NCI-H146 treated with DMSO at 0.1 percent for 48 hours (cell line): ENCODE results near the gene HES5.

Experiments
- DNase-seq: peaks from one replicate; lab custom pipeline; 2025; ENCODE audit not compliant: unreplicated experiment; lab: John Stamatoyannopoulos, UW

Gene HES5

DNA sequence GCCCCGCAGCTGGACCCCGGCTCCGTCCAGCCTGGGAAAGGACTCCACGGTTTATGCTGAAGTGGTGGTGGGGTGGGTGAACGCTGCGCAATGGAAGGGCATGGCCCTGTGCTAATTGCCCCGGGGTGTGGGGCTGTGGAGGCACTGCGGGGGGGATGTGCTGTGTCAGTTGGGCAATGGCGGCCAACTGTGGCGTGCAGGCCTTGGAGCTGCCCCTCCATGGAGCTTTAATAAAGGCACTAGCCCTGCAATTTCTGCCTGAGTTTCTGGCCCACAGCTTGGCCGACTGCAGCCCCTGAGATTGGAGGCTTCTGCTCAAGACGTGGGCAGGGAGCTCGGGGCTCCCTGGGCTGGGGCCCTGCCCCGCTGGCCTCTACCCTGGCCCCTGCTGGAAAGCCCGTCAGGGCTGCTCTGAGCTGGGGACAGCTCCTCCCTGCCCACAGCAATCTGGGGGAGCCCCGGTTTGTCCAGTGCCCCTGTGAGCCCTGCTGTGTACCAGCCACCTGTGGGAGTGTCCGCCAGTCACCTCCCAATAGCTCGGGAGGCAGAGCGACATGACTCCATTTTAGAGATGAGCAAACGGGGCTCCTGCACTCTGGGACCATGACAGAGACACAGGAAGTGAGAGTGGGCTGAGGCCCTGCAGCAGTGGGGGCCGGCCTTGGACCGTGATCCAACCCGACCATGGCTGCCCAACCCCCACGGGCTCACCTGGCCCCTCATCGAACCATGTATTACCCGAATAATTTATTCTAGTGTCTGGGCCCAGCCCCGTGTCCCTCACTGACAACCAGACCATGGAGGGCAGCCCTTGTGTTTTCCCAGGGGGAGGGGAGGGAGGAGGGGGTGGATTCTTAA lies 17.4 kb upstream of the HES5 start:
- DNase-seq, result no peak

DNA sequence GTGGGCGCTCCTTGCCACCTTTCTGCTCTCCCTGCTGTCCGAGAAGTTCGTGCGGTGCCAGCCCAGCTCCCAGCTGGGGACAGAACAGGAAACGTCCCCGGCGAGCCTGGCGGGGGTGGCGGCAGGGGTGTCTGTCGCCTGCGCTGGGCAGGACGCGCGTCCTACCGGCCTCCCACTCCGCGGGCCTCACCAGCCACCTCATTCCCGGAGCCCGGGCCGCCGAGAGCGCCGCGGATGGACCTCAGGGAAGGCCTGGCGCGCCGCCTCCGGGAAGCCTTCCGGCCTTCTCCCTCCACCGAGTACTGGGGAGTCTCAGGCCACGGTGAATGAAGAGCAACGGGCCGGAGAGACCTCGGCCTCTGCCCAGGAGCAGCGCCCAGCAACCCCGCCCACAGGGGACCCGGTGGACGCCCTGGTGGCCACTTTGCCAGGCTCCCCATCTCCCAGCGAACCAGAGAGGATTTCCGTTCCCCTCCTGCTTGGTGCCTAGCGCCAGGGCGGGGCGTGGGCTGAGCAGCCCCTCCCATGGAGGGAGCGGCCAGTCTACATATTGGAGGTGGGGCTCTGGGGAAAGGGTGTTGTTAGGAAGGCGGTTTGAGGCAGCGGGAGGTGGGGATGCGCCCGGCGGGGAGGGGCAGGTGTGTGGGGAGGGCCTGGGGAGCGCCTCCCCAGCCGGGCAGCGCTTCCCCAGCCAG lies 16.6 kb upstream of the HES5 start:
- peak; percentile 79 for DNase-seq

DNA sequence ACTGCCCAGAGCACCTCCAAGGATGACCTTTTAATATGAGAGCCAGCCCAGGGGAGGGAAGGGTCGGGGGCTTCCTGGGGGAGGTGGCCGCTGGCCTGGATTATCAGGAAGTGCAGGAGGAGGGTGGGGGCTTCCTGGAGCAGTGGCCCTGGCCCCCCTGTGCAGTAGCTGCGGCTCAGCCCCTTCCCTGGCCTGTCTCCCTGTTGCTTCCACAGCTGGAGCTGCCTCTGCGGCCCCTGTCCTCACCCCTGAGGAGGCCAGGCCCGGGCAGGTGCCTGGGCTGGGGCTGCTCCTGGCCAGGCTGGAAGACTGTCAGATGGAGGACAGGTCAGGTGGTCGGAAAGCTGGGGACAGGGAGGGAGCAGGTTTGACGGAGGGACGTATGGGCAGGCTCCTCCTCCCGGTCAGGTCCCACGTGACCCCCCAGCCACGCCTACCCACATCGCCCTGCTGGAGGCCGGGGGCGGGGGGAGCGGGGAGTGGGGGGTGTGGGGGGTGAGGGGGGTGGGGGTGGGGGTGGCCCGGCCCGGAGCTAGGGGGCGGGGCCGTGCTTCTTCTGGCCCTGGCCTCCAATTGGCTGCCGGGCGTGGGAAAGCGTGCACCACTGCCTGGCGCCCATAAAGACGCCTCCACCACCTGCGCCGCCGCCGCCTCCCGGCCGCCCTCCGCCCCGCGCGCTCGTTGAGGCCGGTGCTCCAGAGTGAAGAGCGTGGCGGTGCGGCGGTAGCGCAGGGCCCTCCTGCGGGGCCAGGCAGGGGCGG lies 15.9 kb upstream of the HES5 start:
- peak; percentile 70 for DNase-seq

DNA sequence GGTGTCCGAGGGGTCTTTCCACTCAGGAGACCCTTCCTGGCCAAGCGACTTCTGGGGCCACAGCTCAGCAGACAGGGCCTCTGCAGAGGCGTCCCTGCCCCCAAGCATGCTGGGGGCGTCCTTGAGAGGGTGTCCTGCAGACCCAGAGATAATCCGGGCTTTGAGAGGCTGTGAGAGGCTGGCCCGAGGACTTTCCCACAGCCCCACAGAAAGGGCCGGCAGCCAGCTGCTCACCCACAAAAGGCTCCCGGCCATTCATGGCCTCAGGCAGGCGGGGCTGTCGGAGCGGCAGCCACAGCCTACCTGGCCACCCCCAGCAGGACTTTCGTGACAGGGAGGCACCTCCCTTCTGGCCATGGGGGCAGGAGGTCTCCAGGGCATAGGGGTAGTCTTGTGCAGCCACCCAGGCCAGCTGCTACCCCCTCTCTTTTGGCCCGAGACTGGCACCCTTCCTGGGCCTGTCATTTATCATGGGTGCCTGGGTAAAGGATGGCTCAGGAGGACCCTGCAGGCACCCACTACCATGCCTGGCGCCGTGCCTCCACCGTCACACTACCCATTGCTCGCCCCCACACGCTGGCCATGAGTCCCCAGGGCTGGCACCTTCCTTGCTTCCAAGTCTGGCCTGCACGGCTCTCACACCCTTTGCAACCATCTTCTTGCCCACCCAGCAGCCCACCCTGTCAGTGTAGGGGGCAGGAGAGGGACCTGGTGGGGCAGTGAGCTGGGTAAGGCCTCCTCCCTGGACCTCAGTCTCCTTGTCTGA lies 15.0 kb upstream of the HES5 start:
- DNase-seq, result no peak

DNA sequence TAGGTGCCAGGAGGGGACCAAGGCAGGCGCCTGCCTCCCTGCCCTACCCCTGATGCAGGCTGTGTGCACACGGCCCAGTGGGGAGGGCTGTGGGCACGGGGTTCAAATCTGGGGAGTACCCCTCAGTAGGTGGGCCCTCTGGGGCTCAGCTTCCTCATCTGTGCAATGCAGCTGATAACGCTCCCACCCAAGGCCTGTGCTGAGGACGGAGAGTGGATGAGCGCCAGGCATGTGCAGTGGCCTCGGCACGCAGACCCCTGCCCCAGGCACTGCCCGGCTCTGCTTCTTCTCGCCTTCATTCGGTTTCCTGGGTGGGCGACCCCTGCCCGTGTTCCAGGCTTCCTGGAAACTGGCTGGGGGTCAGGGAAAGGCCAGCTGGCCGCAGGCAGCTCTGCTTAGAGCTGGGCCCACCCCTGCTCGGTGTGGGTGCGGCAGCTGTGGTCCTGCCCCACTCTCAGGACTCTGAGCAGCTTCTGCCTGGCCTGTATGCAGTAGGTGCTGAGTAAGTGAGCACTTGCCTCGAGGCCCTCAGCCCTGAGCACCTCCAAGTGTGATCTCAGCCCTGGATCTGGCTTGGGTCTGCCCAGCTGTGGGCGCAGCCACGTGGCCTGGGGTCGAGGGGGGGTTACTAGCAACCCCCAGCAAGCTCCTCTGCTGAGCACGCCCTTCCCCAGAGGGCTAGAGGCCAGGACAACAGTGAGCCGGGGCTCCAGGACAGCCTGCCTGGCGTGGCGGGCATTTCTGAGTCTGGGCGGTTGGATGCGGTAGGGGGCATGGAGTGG lies 14.2 kb upstream of the HES5 start:
- DNase-seq, result no peak

DNA sequence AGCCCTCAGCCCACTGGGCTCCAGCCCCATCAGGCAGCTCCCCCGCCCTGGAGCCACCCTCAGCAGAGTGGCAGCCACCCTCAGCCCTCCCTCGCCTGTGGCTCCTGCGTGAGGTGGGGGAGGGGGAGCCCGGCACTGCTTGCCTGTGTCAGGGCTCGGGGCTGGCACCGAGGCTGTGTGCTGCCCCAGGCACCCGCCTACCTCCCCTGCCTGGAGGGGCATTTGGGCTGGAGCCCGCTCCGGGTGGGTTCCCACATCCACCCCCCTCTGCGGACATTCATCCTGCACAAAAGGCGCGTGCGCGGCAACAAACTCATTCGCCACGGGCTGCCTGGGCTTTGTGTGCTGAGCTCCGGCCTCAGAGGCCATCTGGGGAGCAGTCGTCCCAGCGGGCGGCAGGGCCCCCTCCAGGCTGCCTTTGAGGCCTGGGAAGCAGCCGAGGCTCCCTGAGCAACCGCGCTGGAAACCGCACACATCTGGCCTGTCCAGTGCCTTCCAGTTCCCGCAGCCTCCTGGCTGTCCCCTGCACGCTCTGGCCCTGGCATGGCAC lies 13.6 kb upstream of the HES5 start:
- no peak for DNase-seq

DNA sequence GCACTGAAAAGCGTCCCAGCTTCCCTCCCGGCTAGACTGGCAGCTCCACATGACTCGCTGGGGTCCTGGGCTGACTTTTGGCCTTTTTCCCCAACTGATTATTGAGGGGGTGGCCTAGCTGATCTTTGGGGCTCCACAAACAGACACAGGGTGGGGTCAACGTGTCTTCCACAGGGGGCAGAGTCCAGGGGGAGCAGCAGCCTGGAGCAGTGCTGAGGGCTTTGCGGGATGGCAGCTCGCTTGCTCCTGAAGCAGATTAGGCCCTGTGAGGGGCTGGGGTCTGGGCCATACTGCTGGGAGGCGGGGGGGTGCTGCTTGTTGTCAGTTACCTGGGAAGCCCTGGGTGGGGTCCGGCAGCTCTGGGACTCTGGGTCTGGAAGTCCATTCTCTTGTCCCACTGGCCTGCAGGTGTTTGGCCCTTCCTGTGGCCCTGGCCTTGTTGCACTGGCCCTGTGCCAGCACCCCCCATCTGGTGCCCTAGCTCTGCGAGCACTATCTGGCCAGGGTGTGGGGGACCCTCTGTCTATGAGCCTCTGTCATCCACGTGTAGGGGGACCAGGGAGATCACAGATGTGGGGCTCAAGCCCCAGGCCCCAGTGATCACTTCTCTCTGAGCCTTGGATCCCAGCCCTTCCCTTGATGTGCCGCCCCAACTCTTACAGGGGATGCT lies 12.3 kb upstream of the HES5 start:
- no peak for DNase-seq

DNA sequence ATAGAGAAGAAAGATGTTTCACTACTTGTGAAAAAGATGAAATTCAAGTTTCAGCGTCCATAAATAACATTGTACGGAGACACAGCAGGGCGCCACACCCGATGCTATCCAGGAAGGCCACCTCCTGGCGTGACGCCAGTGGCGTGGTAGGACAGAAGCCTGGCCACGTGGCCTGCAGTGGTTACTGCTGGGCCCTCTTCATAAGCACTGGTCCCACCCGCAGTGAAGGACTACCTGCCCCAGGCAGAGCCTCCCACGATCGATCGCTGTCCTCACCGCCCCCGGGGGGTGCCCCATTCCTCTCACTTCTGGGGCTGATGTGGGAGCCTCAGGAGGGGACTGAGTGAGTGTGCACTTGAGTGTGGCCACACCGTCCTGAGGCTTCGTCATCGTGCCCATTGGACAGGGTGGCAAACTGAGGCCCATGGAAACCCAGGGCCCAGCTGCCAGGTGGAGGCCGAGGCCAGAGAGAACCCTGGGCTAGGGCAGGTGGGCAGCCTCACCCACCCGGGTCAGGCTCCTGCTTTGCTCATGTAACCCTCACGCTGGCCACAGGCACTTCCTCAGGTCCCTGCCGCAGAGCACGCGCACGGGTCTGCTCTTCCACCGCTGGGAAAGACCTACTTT lies 11.7 kb upstream of the HES5 start:
- peak; percentile 45 for DNase-seq

DNA sequence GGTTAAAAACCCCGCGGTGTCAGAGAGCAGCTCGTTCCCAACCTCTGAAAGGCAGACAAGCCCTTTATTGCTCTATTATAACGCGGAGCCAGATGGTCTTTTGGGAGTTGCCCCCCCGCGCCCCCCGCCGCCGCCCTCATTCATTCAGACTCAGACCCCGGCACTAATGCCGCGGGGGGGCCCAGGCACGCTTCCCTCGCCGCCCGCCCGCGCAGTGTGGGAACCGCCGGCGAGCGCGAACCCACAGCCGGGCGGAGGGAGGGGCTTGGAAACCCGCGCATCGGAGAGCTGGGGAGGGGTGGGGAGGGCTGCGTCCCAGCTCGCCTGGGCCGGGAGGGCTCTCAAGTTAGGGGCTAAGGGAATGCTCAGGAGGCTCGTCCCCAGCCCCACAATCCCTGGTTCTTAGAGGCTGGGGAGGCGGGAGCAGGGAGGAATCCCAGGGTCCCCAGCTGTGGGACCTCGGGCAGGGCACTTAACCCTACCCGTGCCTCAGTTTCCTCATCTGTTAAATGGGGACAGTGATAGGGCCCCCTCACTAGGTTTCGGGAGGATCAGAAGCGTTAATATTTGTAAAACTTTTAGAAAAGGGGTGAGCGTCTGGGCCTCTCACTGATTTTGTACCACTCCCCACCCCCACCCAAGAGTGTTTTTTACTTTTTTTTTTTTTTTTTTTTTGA lies 10.9 kb upstream of the HES5 start:
- DNase-seq, result no peak

DNA sequence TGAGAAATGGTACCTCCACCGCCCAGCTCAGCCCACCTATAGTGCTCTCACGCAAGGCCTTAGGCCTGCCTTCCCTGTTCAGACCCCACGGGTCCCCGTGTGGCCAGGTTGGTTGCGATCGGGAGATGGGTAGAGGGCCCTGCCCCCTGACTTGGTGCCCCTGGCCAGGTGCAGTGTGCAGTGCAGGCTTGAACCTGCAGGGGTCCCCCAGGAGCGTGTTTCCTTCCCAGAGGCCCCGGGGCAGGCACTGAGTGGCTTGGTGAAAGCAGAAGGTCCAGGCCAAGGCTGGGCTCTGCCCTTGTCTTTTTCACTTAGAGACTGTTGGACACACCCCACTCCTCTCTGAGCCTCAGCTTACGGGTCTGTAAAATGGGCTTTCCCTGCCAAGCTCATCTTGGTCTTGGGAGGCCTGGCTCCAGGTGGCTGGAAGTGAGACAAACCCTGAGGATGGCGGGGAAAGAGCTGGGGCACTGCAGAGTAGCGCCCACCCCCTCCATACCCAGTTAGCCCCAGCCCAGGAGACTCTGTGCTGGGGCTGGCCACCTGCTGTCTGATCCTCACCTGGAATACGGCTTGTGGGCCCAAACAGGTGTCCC lies 9.3 kb upstream of the HES5 start:
- DNase-seq, result no peak

DNA sequence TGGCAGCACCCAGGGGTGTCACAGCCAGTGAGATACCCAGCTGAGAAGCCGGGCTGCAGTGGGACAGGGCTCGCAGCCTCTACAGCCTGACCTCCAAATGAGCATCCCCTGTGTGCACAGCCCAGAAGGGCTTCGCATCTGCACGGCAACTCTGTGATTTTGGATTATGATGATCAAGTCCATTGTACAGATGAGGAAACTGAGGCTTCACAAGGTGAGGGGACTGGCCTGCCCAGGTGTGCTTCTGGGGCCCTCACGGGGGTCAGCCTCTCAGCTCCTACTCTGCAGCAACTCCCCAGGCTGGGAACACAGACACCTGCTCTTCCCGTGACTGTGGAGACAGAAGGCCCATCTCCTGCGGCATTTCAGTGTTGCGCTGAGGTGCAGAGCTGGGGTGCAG lies 8.8 kb upstream of the HES5 start:
- DNase-seq, result no peak

DNA sequence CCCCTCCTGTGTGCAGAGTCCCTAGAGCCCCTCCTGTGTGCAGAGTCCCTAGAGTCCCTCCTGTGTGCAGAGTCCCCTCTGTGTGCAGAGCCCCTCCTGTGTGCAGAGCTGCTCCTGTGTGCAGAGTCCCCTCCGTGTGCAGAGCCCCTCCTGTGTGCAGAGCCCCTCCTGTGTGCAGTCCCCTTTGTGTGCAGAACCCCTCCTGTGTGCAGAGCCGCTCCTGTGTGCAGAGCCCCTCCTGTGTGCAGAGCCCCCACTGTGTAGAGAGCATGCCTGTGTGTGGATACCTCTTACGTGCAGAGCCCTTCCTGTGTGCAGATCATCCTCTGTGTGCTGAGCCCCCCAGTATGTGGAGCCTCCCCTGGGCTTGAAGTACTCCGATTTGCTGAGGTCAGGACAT lies 8.3 kb upstream of the HES5 start:
- DNase-seq, result no peak

DNA sequence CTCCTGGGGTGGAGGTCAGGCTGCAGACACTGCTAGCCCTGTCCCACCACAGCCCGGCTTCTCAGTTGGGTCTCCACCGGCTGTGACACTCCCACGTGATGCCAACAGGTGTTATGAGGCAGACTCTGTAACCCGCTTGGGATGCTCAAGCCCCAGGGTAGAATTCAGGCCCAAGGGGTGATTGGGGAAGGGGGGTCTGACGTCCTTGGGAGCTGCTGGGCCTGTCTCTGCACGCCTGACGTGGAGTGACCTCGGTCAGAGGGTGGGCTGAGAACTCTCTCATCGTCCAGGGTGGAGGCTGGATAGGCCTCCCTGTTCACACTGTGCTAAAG lies 7.7 kb upstream of the HES5 start:
- DNase-seq, result no peak

DNA sequence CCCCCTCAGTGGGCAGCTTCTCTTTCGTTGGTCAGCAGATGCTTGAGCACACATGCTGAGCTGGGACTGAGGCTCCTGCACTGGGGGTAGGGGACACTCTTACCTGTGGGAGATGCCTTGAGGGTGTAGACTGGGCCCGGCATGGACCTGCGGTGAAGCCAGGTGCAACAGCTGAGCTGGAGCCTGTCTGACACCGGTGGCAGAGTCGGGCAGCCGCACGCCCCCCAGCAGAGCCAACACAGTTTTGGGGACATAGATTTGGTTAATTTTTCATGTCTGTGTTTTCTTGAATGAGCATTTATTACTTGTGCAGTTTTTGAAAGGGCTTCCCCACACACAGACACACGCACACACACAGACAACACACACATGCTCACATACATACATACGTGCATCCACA lies 5.9 kb upstream of the HES5 start:
- no peak for DNase-seq

DNA sequence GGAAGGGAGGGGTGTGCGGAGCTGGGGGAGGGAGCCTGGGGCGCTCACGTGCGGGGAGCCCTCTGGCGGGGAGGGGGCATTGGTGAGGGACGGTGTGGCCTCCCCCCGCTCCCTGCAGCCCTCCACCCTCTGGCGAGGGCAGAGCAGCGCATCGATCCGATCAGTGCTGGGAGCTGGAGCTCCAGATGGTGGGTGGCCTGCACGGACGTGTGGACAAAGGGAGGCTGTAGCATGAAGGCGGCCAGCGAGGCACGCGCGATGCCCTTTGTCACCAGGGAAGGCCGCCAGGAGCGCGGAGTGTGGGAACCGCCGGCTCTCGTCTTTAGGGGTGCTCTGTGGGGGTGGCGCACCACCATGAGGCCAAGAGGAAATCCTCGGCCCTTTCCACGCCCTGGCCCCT lies 5.4 kb upstream of the HES5 start:
- DNase-seq, result no peak

DNA sequence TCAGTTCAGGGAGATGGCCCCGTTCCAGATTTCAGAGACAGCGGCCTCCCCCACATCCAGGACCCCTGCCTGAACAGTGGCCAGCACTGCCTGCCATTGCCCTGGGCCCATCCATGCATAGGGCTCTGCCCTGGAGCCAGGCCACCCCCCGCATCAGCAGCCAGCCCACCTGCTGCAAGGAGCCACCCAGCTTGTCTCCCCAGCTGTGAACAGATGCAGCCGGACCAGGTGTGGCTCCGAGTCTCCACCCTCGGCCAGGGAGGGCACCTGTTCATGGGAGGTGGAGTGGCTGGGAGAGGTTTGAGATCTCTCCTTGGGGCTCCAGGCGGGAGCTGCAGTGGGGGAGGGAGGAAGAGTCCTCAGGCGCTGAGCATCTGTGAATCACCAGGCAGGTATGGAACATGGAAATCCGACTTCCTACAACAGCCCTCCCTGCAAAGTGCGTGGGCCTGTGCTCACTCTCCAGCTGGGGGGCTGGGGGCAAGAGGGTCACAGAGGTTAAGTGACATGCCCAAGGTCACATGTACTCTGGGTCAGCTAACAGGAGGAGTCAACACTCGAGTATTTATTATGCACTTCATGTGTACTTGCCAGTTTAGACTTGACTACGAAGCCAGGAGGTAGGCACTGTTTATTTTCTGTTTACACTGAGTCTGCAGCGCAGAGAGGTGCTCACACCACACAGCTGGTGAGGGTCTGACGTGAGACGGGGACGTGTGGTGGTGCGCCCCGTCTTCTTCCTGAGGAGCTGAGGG lies 4.8 kb upstream of the HES5 start:
- DNase-seq, result no peak

DNA sequence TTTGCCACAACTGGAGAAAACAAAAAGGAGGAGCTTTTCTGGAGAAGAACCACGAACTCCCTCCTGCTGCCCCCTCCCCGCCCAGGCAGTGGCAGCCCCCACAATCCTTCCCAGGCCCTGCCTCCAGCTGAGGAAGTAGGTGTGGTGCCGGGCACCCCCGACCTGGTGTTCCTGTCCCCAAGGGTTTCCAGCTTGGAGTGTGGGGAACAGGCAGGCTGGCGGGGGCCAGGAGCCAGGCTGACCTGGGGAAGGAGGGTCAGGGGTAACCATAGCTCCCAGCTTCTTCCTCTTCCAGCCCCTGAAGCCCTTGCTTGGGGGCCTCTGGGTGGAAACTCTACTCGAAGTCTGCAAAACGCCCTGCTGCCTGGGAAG lies 4.2 kb upstream of the HES5 start:
- no peak for DNase-seq

DNA sequence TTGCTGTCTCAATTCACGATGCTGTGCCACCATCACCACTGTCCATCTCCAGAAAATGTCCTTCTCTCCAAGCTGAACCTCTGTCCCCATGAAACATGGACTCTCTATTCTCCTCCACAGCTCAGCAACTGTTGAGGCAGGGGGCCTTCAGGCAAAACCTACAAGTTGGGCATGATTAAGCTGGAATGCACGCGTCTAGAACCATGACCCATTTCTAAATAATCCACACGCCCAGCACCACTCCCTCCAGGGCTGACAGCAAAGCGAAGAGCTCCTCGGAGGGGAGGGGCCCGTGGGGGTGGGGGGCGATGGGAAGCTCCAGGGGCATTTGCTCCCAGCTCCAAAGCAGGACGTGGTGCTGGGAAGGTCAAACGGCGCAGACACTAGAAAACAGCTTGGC lies 3.3 kb upstream of the HES5 start:
- no peak for DNase-seq
